NB4 (cell line): ENCODE measurements around the gene PAPSS2.

Experiments used
- DNase-seq: peaks from one replicate; pipeline ENCODE4 v3.0.0; 2010; ENCODE audit warnings: low read depth
- H3K4me3 ChIP-seq: one replicate; pipeline ENCODE4 v1.5.1; 2011; ENCODE audit warnings: mild to moderate bottlenecking, low read depth, low read length, moderate library complexity
- CTCF ChIP-seq: IDR thresholded peaks from one replicate; pipeline ENCODE4 v1.5.1; 2012; ENCODE audit warnings: low read depth, low read length
- MAX ChIP-seq: IDR thresholded peaks from 2 replicates; pipeline ENCODE4 v1.6.1; 2011; ENCODE audit warnings: low read depth, low read length
- MYC ChIP-seq: IDR thresholded peaks from 2 replicates; pipeline ENCODE4 v1.6.1; 2011; ENCODE audit warnings: low read depth, low read length
- POLR2A ChIP-seq: IDR thresholded peaks from 2 replicates; pipeline ENCODE4 v1.6.1; 2011; ENCODE audit warnings: mild to moderate bottlenecking; ENCODE audit not compliant: insufficient read length; ENCODE audit errors: extremely low read depth

Gene PAPSS2

GRCh38 chr10:87763086-87763861 lies 103.6 kb downstream of the PAPSS2 start:
- TF ChIP-seq POLR2A: no peak
- no peak for TF ChIP-seq MAX
- TF ChIP-seq MYC: no peak
- TF ChIP-seq CTCF: no peak
- H3K4me3 ChIP-seq: no peak overlapping the region
- no peak for DNase-seq

- DNase-seq: no peak
- no peak for TF ChIP-seq CTCF
- no peak for TF ChIP-seq MAX
- no peak overlapping the region for H3K4me3 ChIP-seq
Measured at GRCh38 chr10:87764072-87764934, 104.6 kb downstream of the PAPSS2 start.

GRCh38 chr10:87765666-87766376 lies 106.1 kb downstream of the PAPSS2 start:
- TF ChIP-seq CTCF (no peak), POLR2A (no peak), MAX (no peak), MYC (no peak)
- DNase-seq: no peak
- no peak overlapping the region for H3K4me3 ChIP-seq

GRCh38 chr10:87767253-87767652 lies 107.6 kb downstream of the PAPSS2 start:
- no peak for TF ChIP-seq MYC
- TF ChIP-seq POLR2A: no peak
- TF ChIP-seq MAX: no peak
- TF ChIP-seq CTCF: no peak
- peak; percentile 94 for DNase-seq
- no peak overlapping the region for H3K4me3 ChIP-seq

- TF ChIP-seq MAX: no peak
- TF ChIP-seq CTCF: peak; percentile 31
- no peak for TF ChIP-seq MYC
- no peak for TF ChIP-seq POLR2A
- H3K4me3 ChIP-seq: no peak overlapping the region
- DNase-seq: peak; percentile 58
Measured at GRCh38 chr10:87771871-87772500, 112.3 kb downstream of the PAPSS2 start.
